ENCODE results near the gene RIT2.

Gene RIT2

GRCh38 chr18:42976869-42977590 is 138.5 kb downstream of the RIT2 start:
- Histone ChIP-seq H3K36me3 (ENCODE audit: low read length) (no peaks in the 10 kb centered on the region), H3K27ac (ENCODE audit: low read depth, low read length) (no peak overlapping the region), H3K9me2 (replicated peaks; ENCODE audit: insufficient read depth, low read length) (no peaks in the 10 kb centered on the region), H2AFZ (ENCODE audit: low read depth, low read length, severe bottlenecking) (no peak overlapping the region), H3K4me2 (ENCODE audit: low read depth, low read length, poor library complexity, severe bottlenecking) (no peak overlapping the region), H3K9ac (ENCODE audit: low read length) (no peak overlapping the region), H3K4me3 (ENCODE audit: insufficient read depth, low read length, poor library complexity, severe bottlenecking) (no peak overlapping the region), H3K79me2 (ENCODE audit: insufficient read depth, low read length) (no peaks in the 10 kb centered on the region), H3K27me3 (ENCODE audit: low read length) (no peaks in the 10 kb centered on the region), H3F3A (ENCODE audit: insufficient read depth) (no peaks in the 10 kb centered on the region), H3K9me3 (ENCODE audit: insufficient read depth, low read length) (no peaks in the 10 kb centered on the region; the same call in 1 of the 2 replicates), H4K20me1 (ENCODE audit: low read depth, low read length) (no peaks in the 10 kb centered on the region)
- no peak for TF ChIP-seq CTCF (IDR thresholded peaks at IDR 0.05; ENCODE audit: insufficient read depth, low read length, poor library complexity, severe bottlenecking)
- TF ChIP-seq EZH2phosphoT487 (conservative IDR thresholded peaks at IDR 0.05; ENCODE audit: low read length), result no peak

- Histone ChIP-seq H2AFZ (ENCODE audit: low read depth, low read length, severe bottlenecking) (no peak overlapping the region), H3K9me3 (ENCODE audit: insufficient read depth, low read length) (no peaks in the 10 kb centered on the region), H3K36me3 (ENCODE audit: low read length) (no peaks in the 10 kb centered on the region), H3K79me2 (ENCODE audit: insufficient read depth, low read length) (no peaks in the 10 kb centered on the region), H3F3A (ENCODE audit: insufficient read depth) (no peaks in the 10 kb centered on the region), H3K9me2 (replicated peaks; ENCODE audit: insufficient read depth, low read length) (no peaks in the 10 kb centered on the region), H3K27me3 (ENCODE audit: low read length) (no peaks in the 10 kb centered on the region), H3K4me2 (ENCODE audit: low read depth, low read length, poor library complexity, severe bottlenecking) (no peak overlapping the region), H4K20me1 (ENCODE audit: low read depth, low read length) (no peaks in the 10 kb centered on the region), H3K4me3 (ENCODE audit: insufficient read depth, low read length, poor library complexity, severe bottlenecking) (no peak overlapping the region), H3K27ac (ENCODE audit: low read depth, low read length) (no peak overlapping the region), H3K9ac (ENCODE audit: low read length) (no peak overlapping the region)
- TF ChIP-seq CTCF (IDR thresholded peaks at IDR 0.05; ENCODE audit: insufficient read depth, low read length, poor library complexity, severe bottlenecking) (no peak), EZH2phosphoT487 (conservative IDR thresholded peaks at IDR 0.05; ENCODE audit: low read length) (no peak)
Observed at GRCh38 chr18:42969366-42969765, 146.1 kb downstream of the RIT2 start.

- Histone ChIP-seq H3K9me2 (replicated peaks; ENCODE audit: insufficient read depth, low read length) (no peaks in the 10 kb centered on the region), H3K79me2 (ENCODE audit: insufficient read depth, low read length) (no peaks in the 10 kb centered on the region), H3K27ac (ENCODE audit: low read depth, low read length) (no peak overlapping the region), H3K27me3 (ENCODE audit: low read length) (no peaks in the 10 kb centered on the region), H3K9me3 (ENCODE audit: insufficient read depth, low read length) (no peaks in the 10 kb centered on the region), H3K9ac (ENCODE audit: low read length) (no peak overlapping the region), H3K36me3 (ENCODE audit: low read length) (no peaks in the 10 kb centered on the region), H2AFZ (ENCODE audit: low read depth, low read length, severe bottlenecking) (no peak overlapping the region), H3F3A (ENCODE audit: insufficient read depth) (no peaks in the 10 kb centered on the region), H3K4me2 (ENCODE audit: low read depth, low read length, poor library complexity, severe bottlenecking) (no peak overlapping the region), H3K4me3 (ENCODE audit: insufficient read depth, low read length, poor library complexity, severe bottlenecking) (no peak overlapping the region), H4K20me1 (ENCODE audit: low read depth, low read length) (no peaks in the 10 kb centered on the region)
- no peak for TF ChIP-seq EZH2phosphoT487 (conservative IDR thresholded peaks at IDR 0.05; ENCODE audit: low read length)
Observed at GRCh38 chr18:42961298-42961697, 154.2 kb downstream of the RIT2 start.

GRCh38 chr18:42959528-42959927 is 156.0 kb downstream of the RIT2 start:
- H3K4me3 ChIP-seq (ENCODE audit: insufficient read depth, low read length, poor library complexity, severe bottlenecking), result no peak overlapping the region

More at GRCh38 chr18:42959528-42959927, 156.0 kb downstream of the RIT2 start:
- no peaks in the 10 kb centered on the region for H3K9me3 ChIP-seq (ENCODE audit: insufficient read depth, low read length)
- no peak overlapping the region for H3K4me2 ChIP-seq (ENCODE audit: low read depth, low read length, poor library complexity, severe bottlenecking)
- H3K9ac ChIP-seq (ENCODE audit: low read length), result no peak overlapping the region
- no peaks in the 10 kb centered on the region for H3K27me3 ChIP-seq (ENCODE audit: low read length)
- TF ChIP-seq EZH2phosphoT487 (conservative IDR thresholded peaks at IDR 0.05; ENCODE audit: low read length), result no peak
- TF ChIP-seq CTCF (IDR thresholded peaks at IDR 0.05; ENCODE audit: insufficient read depth, low read length, poor library complexity, severe bottlenecking), result no peak
- H4K20me1 ChIP-seq (ENCODE audit: low read depth, low read length), result no peaks in the 10 kb centered on the region
- H3K36me3 ChIP-seq (ENCODE audit: low read length), result no peaks in the 10 kb centered on the region
- H2AFZ ChIP-seq (ENCODE audit: low read depth, low read length, severe bottlenecking), result no peak overlapping the region
- no peaks in the 10 kb centered on the region for H3F3A ChIP-seq (ENCODE audit: insufficient read depth)
- no peaks in the 10 kb centered on the region for H3K9me2 ChIP-seq (replicated peaks; ENCODE audit: insufficient read depth, low read length)
- no peaks in the 10 kb centered on the region for H3K79me2 ChIP-seq (ENCODE audit: insufficient read depth, low read length)
- no peak overlapping the region for H3K27ac ChIP-seq (ENCODE audit: low read depth, low read length)
